ENCODE results near the gene CDC27. TPM values are rescaled to one million over a fixed set of nuclear protein-coding genes. Genes with fewer than 3 reads are reported as not detected.
"Not testable (repeated sequence)": the region's sequence is repeated elsewhere in the genome, so short reads cannot be mapped to it uniquely, and the experiment has no call there.

CDC27 gene
- polyA plus RNA-seq, 1 donor (not counting 4 experiments of a cell fraction or from before 2014, with no cell fraction given) = 95.6 TPM

GRCh38 chr17:47076171-47076570 is 112.9 kb downstream of the CDC27 start:
- Histone ChIP-seq H3K27ac (ENCODE audit: control insufficient read depth, insufficient read depth, low read length) (no peak overlapping the region), H3K4me1 (ENCODE audit: control insufficient read depth, extremely low read depth, insufficient read depth, low read length) (peaks cover 5% of the 10 kb centered on the region), H3K9ac (ENCODE audit: control insufficient read depth, extremely low read depth, insufficient read depth, low read length) (no peak overlapping the region), H3K9me1 (ENCODE audit: control insufficient read depth, extremely low read depth, insufficient read depth, low read length) (no peaks in the 10 kb centered on the region), H3K27me3 (ENCODE audit: control insufficient read depth, extremely low read depth, insufficient read depth, low read length) (no peaks in the 10 kb centered on the region), H4K20me1 (ENCODE audit: control insufficient read depth, extremely low read depth, insufficient read depth, low read length) (no peaks in the 10 kb centered on the region), H3K79me2 (ENCODE audit: control insufficient read depth, insufficient read depth, low read length) (no peaks in the 10 kb centered on the region), H3K9me3 (ENCODE audit: control insufficient read depth, low read depth, low read length) (no peaks in the 10 kb centered on the region), H3K36me3 (ENCODE audit: control insufficient read depth in 2 of 2, extremely low read depth in 1 of 2, insufficient read depth in 2 of 2, low read length in 2 of 2) (no peaks in the 10 kb centered on the region), H2AFZ (ENCODE audit: control insufficient read depth, low read length) (no peak overlapping the region), H3K4me2 (ENCODE audit: control insufficient read depth, extremely low read depth, insufficient read depth, low read depth, low read length) (no peak overlapping the region), H3K4me3 (ENCODE audit: control insufficient read depth in 2 of 3, extremely low read depth in 1 of 3, insufficient read depth in 2 of 3, low read depth in 1 of 3, low read length in 3 of 3) (no peak overlapping the region)
- DNase-seq (ENCODE audit: low read depth, low spot score) (no peak), FAIRE-seq (no peak)
- TF ChIP-seq CTCF (optimal IDR thresholded peaks at IDR 0.05 in 1 of 3, IDR thresholded peaks at IDR 0.05 in 1 of 3, conservative IDR thresholded peaks at IDR 0.05 in 1 of 3; ENCODE audit: extremely low read depth in 1 of 3, insufficient read depth in 2 of 3, low read length in 3 of 3) = no peak
- TF ChIP-seq EZH2 (IDR thresholded peaks at IDR 0.05; ENCODE audit: low read length) = no peak
- dilution Hi-C loops (cut with MboI; ENCODE audit: extremely low pct_ligation_motif_present, low sequenced_read_pairs) = no loop called here

GRCh38 chr17:47074361-47074760 is 114.7 kb downstream of the CDC27 start:
- not testable (repeated sequence) for H4K20me1 ChIP-seq (ENCODE audit: control insufficient read depth, extremely low read depth, insufficient read depth, low read length)

GRCh38 chr17:47073629-47074028 is 115.5 kb downstream of the CDC27 start:
- H3K36me3 ChIP-seq (ENCODE audit: control insufficient read depth in 2 of 2, extremely low read depth in 1 of 2, insufficient read depth in 2 of 2, low read length in 2 of 2); H3K9me3 ChIP-seq (ENCODE audit: control insufficient read depth, low read depth, low read length); dilution Hi-C loops (cut with MboI; ENCODE audit: extremely low pct_ligation_motif_present, low sequenced_read_pairs); H3K4me2 ChIP-seq (ENCODE audit: control insufficient read depth, extremely low read depth, insufficient read depth, low read depth, low read length); H3K9me1 ChIP-seq (ENCODE audit: control insufficient read depth, extremely low read depth, insufficient read depth, low read length); H3K79me2 ChIP-seq (ENCODE audit: control insufficient read depth, insufficient read depth, low read length); H3K4me3 ChIP-seq (ENCODE audit: control insufficient read depth in 2 of 3, extremely low read depth in 1 of 3, insufficient read depth in 2 of 3, low read depth in 1 of 3, low read length in 3 of 3); H2AFZ ChIP-seq (ENCODE audit: control insufficient read depth, low read length); H3K9ac ChIP-seq (ENCODE audit: control insufficient read depth, extremely low read depth, insufficient read depth, low read length); DNase-seq (ENCODE audit: low read depth, low spot score); H3K27ac ChIP-seq (ENCODE audit: control insufficient read depth, insufficient read depth, low read length); H4K20me1 ChIP-seq (ENCODE audit: control insufficient read depth, extremely low read depth, insufficient read depth, low read length); H3K27me3 ChIP-seq (ENCODE audit: control insufficient read depth, extremely low read depth, insufficient read depth, low read length): not testable (repeated sequence)
- FAIRE-seq = peak; percentile 13
- peaks cover 27% of the 10 kb centered on the region for H3K4me1 ChIP-seq (ENCODE audit: control insufficient read depth, extremely low read depth, insufficient read depth, low read length)

More at GRCh38 chr17:47074361-47074760, 114.7 kb downstream of the CDC27 start:
- H3K4me3 ChIP-seq (ENCODE audit: control insufficient read depth in 2 of 3, extremely low read depth in 1 of 3, insufficient read depth in 2 of 3, low read depth in 1 of 3, low read length in 3 of 3); H3K4me2 ChIP-seq (ENCODE audit: control insufficient read depth, extremely low read depth, insufficient read depth, low read depth, low read length); dilution Hi-C loops (cut with MboI; ENCODE audit: extremely low pct_ligation_motif_present, low sequenced_read_pairs); DNase-seq (ENCODE audit: low read depth, low spot score); H3K9ac ChIP-seq (ENCODE audit: control insufficient read depth, extremely low read depth, insufficient read depth, low read length); H3K27ac ChIP-seq (ENCODE audit: control insufficient read depth, insufficient read depth, low read length); H2AFZ ChIP-seq (ENCODE audit: control insufficient read depth, low read length); H3K9me3 ChIP-seq (ENCODE audit: control insufficient read depth, low read depth, low read length); H3K9me1 ChIP-seq (ENCODE audit: control insufficient read depth, extremely low read depth, insufficient read depth, low read length); H3K27me3 ChIP-seq (ENCODE audit: control insufficient read depth, extremely low read depth, insufficient read depth, low read length); FAIRE-seq; H3K79me2 ChIP-seq (ENCODE audit: control insufficient read depth, insufficient read depth, low read length); H3K36me3 ChIP-seq (ENCODE audit: control insufficient read depth in 2 of 2, extremely low read depth in 1 of 2, insufficient read depth in 2 of 2, low read length in 2 of 2): not testable (repeated sequence)
- peaks cover 22% of the 10 kb centered on the region for H3K4me1 ChIP-seq (ENCODE audit: control insufficient read depth, extremely low read depth, insufficient read depth, low read length)

Data from keratinocyte (primary cell).